Upper lobe of left lung (tissue), 4 donors: Measurements from ENCODE around the gene DHX29.

ENCODE experiments used
- EP300 ChIP-seq, 4 donors: sonication (generic); formaldehyde crosslinking; IDR thresholded peaks; one replicate each; pipeline ENCODE4 v1.5.1; 2017; ENCODE audit warnings: antibody characterized with exemption in 4 of 4, control low read depth in 2 of 4
- TF ChIP-seq, protein P1 (sequence below), 6 experiments: fragments of 450-650 bp in 4 of 6; fragments of 200-600 bp in 2 of 6; sonication (generic) in 2 of 6; IDR thresholded peaks; one replicate each; pipeline ENCODE4 v1.5.1; 2016 to 2019; ENCODE audit warnings: antibody characterized with exemption in 6 of 6

DNA sequence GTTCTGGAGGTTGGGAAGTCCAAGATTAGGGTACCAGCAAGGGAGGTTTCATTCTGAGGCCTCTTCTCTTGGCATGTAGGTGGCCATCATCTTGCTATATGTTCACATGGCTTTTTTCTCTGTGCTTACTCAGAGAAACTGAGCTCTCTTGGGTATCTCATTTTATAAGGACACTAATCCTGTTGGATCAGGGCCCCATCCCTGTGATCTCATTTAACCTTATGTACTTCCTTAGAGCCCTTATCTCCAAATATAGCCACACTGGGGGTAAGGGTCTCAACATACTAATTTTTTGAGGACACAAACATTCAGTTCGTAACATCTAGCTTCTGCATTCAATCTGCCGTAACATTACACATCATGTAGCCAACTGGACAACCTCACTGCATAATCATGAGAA, 6.6 kb downstream of the DHX29 start:
- TF ChIP-seq, protein P1, sequence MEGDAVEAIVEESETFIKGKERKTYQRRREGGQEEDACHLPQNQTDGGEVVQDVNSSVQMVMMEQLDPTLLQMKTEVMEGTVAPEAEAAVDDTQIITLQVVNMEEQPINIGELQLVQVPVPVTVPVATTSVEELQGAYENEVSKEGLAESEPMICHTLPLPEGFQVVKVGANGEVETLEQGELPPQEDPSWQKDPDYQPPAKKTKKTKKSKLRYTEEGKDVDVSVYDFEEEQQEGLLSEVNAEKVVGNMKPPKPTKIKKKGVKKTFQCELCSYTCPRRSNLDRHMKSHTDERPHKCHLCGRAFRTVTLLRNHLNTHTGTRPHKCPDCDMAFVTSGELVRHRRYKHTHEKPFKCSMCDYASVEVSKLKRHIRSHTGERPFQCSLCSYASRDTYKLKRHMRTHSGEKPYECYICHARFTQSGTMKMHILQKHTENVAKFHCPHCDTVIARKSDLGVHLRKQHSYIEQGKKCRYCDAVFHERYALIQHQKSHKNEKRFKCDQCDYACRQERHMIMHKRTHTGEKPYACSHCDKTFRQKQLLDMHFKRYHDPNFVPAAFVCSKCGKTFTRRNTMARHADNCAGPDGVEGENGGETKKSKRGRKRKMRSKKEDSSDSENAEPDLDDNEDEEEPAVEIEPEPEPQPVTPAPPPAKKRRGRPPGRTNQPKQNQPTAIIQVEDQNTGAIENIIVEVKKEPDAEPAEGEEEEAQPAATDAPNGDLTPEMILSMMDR (IDR thresholded peaks at IDR 0.05), result no peak
- no peak for TF ChIP-seq EP300 (IDR thresholded peaks at IDR 0.05)
